Anterior cingulate cortex (tissue), 58 donors: ENCODE data around the gene CSMD2.
A peak's percentile ranks its signal among the peaks of the same experiment; 100 is the strongest.
"Not testable (repeated sequence)": the region's sequence is repeated elsewhere in the genome, so short reads cannot be mapped to it uniquely, and the experiment has no call there.

Experiments used
- DNase-seq, 58 donors: peaks; one replicate each; lab custom pipeline; 2025; lab: John Stamatoyannopoulos, UW

The CSMD2 gene

GRCh38 chr1:34122080-34122932, 42.7 kb downstream of the CSMD2 start:
- no peak for DNase-seq

- no peak for DNase-seq
These were observed 49.8 kb downstream of the CSMD2 start for GRCh38 chr1:34115233-34115632.

- peak in 1 of 58 donors; percentile 16 for DNase-seq
These were observed 51.1 kb downstream of the CSMD2 start for GRCh38 chr1:34113887-34114286.

GRCh38 chr1:34113362-34113761, 51.7 kb downstream of the CSMD2 start:
- DNase-seq, result peak in 12 of 58 donors; percentile 2 to 47 (median 9)

- DNase-seq, result no peak
These were observed 56.3 kb downstream of the CSMD2 start for GRCh38 chr1:34108711-34109110.

GRCh38 chr1:34108269-34108668, 56.8 kb downstream of the CSMD2 start:
- no peak for DNase-seq

- DNase-seq, result no peak
These were observed 63.9 kb downstream of the CSMD2 start for GRCh38 chr1:34101151-34101550.

GRCh38 chr1:34100332-34100731, 64.7 kb downstream of the CSMD2 start:
- DNase-seq, result no peak

GRCh38 chr1:34092399-34092798, 72.6 kb downstream of the CSMD2 start:
- not testable (repeated sequence) for DNase-seq

- no peak for DNase-seq
These were observed 75.3 kb downstream of the CSMD2 start for GRCh38 chr1:34089731-34090130.

GRCh38 chr1:34087986-34088385, 77.0 kb downstream of the CSMD2 start:
- no peak for DNase-seq

GRCh38 chr1:34086561-34086960, 78.5 kb downstream of the CSMD2 start:
- no peak for DNase-seq

- no peak for DNase-seq
These were observed 81.1 kb downstream of the CSMD2 start for GRCh38 chr1:34083974-34084373.

GRCh38 chr1:34082085-34082670, 82.9 kb downstream of the CSMD2 start:
- DNase-seq, result not testable (repeated sequence)

GRCh38 chr1:34078383-34078782, 86.6 kb downstream of the CSMD2 start:
- no peak for DNase-seq

GRCh38 chr1:34075576-34075975, 89.5 kb downstream of the CSMD2 start:
- DNase-seq, result no peak

- DNase-seq, result no peak
These were observed 91.9 kb downstream of the CSMD2 start for GRCh38 chr1:34073028-34073695.

- peak in 15 of 58 donors; percentile 6 to 63 (median 22) for DNase-seq
These were observed 94.7 kb downstream of the CSMD2 start for GRCh38 chr1:34070201-34070836.

- peak in 5 of 58 donors; percentile 13 to 43 (median 32) for DNase-seq
These were observed 97.9 kb downstream of the CSMD2 start for GRCh38 chr1:34066981-34067603.

GRCh38 chr1:34066166-34066565, 98.9 kb downstream of the CSMD2 start:
- no peak for DNase-seq
